HTR-8/SVneo (cell line): ENCODE data around the gene MARCKSL1.
"Not testable (repeated sequence)": the region's sequence is repeated elsewhere in the genome, so short reads cannot be mapped to it uniquely, and the experiment has no call there.

Source experiments
- DNase-seq: peaks from one replicate; pipeline ENCODE4 v3.0.0; 2011; ENCODE audit warnings: low spot score, mixed read lengths; ENCODE audit not compliant: insufficient read length
- FAIRE-seq: peaks from 2 replicates; lab custom pipeline; 2011; peaks lifted over from hg19 to GRCh38; lab: Jason Lieb, UNC

Gene MARCKSL1

GRCh38 chr1:32334274-32334861 lies 1.7 kb downstream of the MARCKSL1 start:
- no peak for FAIRE-seq
- no peak for DNase-seq

GRCh38 chr1:32333251-32333963 lies 2.6 kb downstream of the MARCKSL1 start:
- no peak for FAIRE-seq
- DNase-seq: no peak

- no peak for FAIRE-seq
- DNase-seq: no peak
These were observed 3.5 kb downstream of the MARCKSL1 start for GRCh38 chr1:32332290-32333079.

- no peak for FAIRE-seq
- DNase-seq: no peak
These were observed 4.5 kb downstream of the MARCKSL1 start for GRCh38 chr1:32331549-32331948.

- FAIRE-seq (no peak), DNase-seq (no peak)
These were observed 5.4 kb downstream of the MARCKSL1 start for GRCh38 chr1:32330558-32331151.

GRCh38 chr1:32329931-32330466 lies 6.0 kb downstream of the MARCKSL1 start:
- no peak for DNase-seq
- FAIRE-seq: no peak

- DNase-seq (no peak), FAIRE-seq (no peak)
These were observed 8.8 kb downstream of the MARCKSL1 start for GRCh38 chr1:32327204-32327603.

- DNase-seq (no peak), FAIRE-seq (no peak)
These were observed 14.2 kb downstream of the MARCKSL1 start for GRCh38 chr1:32321712-32322291.

- DNase-seq (no peak), FAIRE-seq (no peak)
These were observed 17.7 kb downstream of the MARCKSL1 start for GRCh38 chr1:32318127-32318869.

- FAIRE-seq (no peak), DNase-seq (no peak)
These were observed 19.1 kb downstream of the MARCKSL1 start for GRCh38 chr1:32316903-32317277.

GRCh38 chr1:32311709-32312393 lies 24.2 kb downstream of the MARCKSL1 start:
- no peak for FAIRE-seq

GRCh38 chr1:32309960-32310359 lies 26.1 kb downstream of the MARCKSL1 start:
- no peak for DNase-seq
- no peak for FAIRE-seq

More at GRCh38 chr1:32311709-32312393, 24.2 kb downstream of the MARCKSL1 start:
- DNase-seq: no peak

- FAIRE-seq (no peak), DNase-seq (no peak)
These were observed 28.7 kb downstream of the MARCKSL1 start for GRCh38 chr1:32307324-32307723.

- DNase-seq: no peak
- no peak for FAIRE-seq
These were observed 30.7 kb downstream of the MARCKSL1 start for GRCh38 chr1:32305310-32305709.

- DNase-seq (no peak), FAIRE-seq (no peak)
These were observed 31.9 kb downstream of the MARCKSL1 start for GRCh38 chr1:32303997-32304622.

GRCh38 chr1:32303358-32303757 lies 32.7 kb downstream of the MARCKSL1 start:
- FAIRE-seq: no peak
- DNase-seq: no peak

- FAIRE-seq (no peak), DNase-seq (no peak)
These were observed 36.7 kb downstream of the MARCKSL1 start for GRCh38 chr1:32299327-32299726.

- not testable (repeated sequence) for FAIRE-seq, DNase-seq
These were observed 37.8 kb downstream of the MARCKSL1 start for GRCh38 chr1:32298211-32298610.
